Measurements from ENCODE around the gene SGCE. TPM values are rescaled to one million over a fixed set of nuclear protein-coding genes. Genes with fewer than 3 reads are reported as not detected.

The SGCE gene
- total RNA-seq, 3 donors from 2014 or later, result 90.7 to 107 (median 92.2) TPM

DNA sequence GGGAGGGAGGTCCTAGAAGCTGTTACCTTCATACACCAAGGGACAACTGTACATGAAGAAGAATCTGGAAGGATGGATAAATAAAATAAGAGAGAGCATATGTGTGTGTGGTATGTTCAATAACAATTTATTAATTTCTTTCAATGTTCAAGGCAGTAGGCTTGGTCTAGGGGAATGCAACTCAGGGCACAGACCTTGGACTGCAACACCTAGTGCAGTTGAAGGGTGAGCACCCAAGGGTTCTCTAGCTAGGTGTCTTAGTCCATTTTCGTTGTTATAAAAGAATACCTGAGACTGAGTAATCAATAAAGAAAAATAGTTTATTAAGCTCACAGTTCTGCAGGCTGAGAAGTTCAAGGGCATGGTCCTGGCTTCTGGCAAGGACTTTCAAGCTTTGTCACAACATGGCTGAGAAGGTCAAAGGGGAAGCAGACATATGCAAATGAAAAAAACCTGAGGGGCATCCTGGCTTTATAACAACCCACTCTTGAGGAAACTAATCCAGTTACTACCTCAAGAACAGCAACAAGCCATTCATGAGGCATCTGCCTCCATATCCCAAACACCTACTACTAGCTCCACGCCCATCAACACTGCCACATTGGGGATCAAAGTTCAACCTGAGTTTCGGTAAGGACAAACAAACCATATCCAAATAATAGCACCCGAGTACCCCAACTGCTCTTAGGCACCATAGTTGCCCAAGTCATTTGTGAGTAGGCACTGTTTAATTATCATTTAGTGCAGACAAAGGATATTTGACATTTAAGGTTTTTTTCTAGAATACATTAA lies 15.7 kb upstream of the SGCE start:
- Histone ChIP-seq H3K27me3 (no peaks in the 10 kb centered on the region), H3K4me3 (no peak overlapping the region), H3K36me3 (no peaks in the 10 kb centered on the region), H3K9me3 (no peaks in the 10 kb centered on the region), H3K4me1 (no peaks in the 10 kb centered on the region), H3K27ac (no peak overlapping the region)
- TF ChIP-seq POLR2A (IDR thresholded peaks at IDR 0.05), result no peak
- no peak for TF ChIP-seq CTCF (IDR thresholded peaks at IDR 0.05)
- TF ChIP-seq POLR2AphosphoS5 (IDR thresholded peaks at IDR 0.05), result no peak
- DNase-seq (ENCODE audit: low spot score in 2 of 2), result no peak
- intact Hi-C loops (cut with DNase I; ENCODE audit: low total_unique reads), result no loop called here

- H3K36me3 ChIP-seq, result no peaks in the 10 kb centered on the region
- DNase-seq (ENCODE audit: low spot score in 2 of 2), result no peak
- H3K27me3 ChIP-seq, result no peaks in the 10 kb centered on the region
- TF ChIP-seq POLR2A (IDR thresholded peaks at IDR 0.05) (no peak), CTCF (IDR thresholded peaks at IDR 0.05) (no peak), POLR2AphosphoS5 (IDR thresholded peaks at IDR 0.05) (no peak)
- H3K4me3 ChIP-seq, result no peak overlapping the region
- intact Hi-C loops (cut with DNase I; ENCODE audit: low total_unique reads), result no loop called here
- no peaks in the 10 kb centered on the region for H3K4me1 ChIP-seq
- H3K27ac ChIP-seq, result no peak overlapping the region
- H3K9me3 ChIP-seq, result no peaks in the 10 kb centered on the region
Observed at GRCh38 chr7:94669773-94670495, 14.0 kb upstream of the SGCE start.

DNA sequence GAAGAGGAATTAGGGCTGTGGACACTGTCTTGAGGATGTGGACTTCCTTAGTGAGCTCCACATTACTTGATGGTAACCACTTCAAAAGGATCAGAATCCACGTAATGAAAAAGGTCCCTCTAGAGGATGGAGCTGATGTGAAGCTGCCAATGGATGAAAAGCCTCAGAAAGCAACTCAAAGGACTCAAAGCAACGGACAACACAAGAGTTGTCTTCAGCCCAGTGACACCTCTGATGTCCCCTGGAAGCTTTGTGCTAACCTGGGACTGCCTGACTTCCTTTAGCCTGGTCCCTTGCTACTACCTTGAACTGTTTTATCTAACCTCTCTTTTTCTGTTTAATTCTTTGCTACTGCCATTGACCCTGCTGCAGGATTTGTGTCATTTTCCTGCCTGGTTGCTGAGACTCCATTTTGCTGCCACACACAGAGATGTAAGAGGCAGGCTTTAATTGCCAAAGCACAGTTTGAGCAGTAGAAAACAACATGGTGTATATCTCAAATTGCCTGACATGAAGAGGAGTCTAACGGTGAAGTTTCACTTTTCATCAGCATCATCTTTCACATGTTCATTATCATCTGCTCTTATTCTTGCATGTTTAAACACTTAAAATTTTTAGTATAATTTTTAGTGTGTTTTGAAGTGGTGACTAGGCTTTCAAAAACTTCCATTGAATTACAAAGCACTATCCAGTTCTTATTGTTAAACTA lies 11.1 kb upstream of the SGCE start:
- TF ChIP-seq CTCF (IDR thresholded peaks at IDR 0.05) (no peak), POLR2AphosphoS5 (IDR thresholded peaks at IDR 0.05) (no peak), POLR2A (IDR thresholded peaks at IDR 0.05) (no peak)
- no peak overlapping the region for H3K4me3 ChIP-seq
- intact Hi-C loops (cut with DNase I; ENCODE audit: low total_unique reads), result no loop called here
- H3K27me3 ChIP-seq, result no peaks in the 10 kb centered on the region
- no peaks in the 10 kb centered on the region for H3K4me1 ChIP-seq
- H3K27ac ChIP-seq, result no peak overlapping the region
- DNase-seq (ENCODE audit: low spot score in 2 of 2), result no peak
- H3K9me3 ChIP-seq, result no peaks in the 10 kb centered on the region
- no peaks in the 10 kb centered on the region for H3K36me3 ChIP-seq

- Histone ChIP-seq H3K36me3 (no peaks in the 10 kb centered on the region), H3K4me1 (no peaks in the 10 kb centered on the region), H3K27ac (no peak overlapping the region), H3K27me3 (no peaks in the 10 kb centered on the region), H3K4me3 (no peak overlapping the region), H3K9me3 (no peaks in the 10 kb centered on the region)
- DNase-seq (ENCODE audit: low spot score in 2 of 2), result no peak
- TF ChIP-seq POLR2AphosphoS5 (IDR thresholded peaks at IDR 0.05) (no peak), POLR2A (IDR thresholded peaks at IDR 0.05) (no peak), CTCF (IDR thresholded peaks at IDR 0.05) (no peak)
- intact Hi-C loops (cut with DNase I; ENCODE audit: low total_unique reads), result no loop called here
Observed at GRCh38 chr7:94665426-94665825, 9.5 kb upstream of the SGCE start.

- no peak for DNase-seq (ENCODE audit: low spot score in 2 of 2)
- H3K27me3 ChIP-seq, result no peaks in the 10 kb centered on the region
- no peaks in the 10 kb centered on the region for H3K4me1 ChIP-seq
- H3K27ac ChIP-seq, result no peak overlapping the region
- no peak overlapping the region for H3K4me3 ChIP-seq
- H3K36me3 ChIP-seq, result no peaks in the 10 kb centered on the region
- TF ChIP-seq CTCF (IDR thresholded peaks at IDR 0.05) (no peak), POLR2A (IDR thresholded peaks at IDR 0.05) (no peak), POLR2AphosphoS5 (IDR thresholded peaks at IDR 0.05) (no peak)
- intact Hi-C loops (cut with DNase I; ENCODE audit: low total_unique reads), result no loop called here
- H3K9me3 ChIP-seq, result no peaks in the 10 kb centered on the region
Observed at GRCh38 chr7:94664023-94664422, 8.1 kb upstream of the SGCE start.
